Peyer's patch (tissue), 4 donors: ENCODE results near the gene SLC35F5.

Source experiments
- POLR2A ChIP-seq, 2 donors: fragments of 450-650 bp; IDR thresholded peaks; one replicate each; pipeline ENCODE4 v1.5.1; 2017; ENCODE audit warnings: antibody characterized with exemption in 2 of 2, mild to moderate bottlenecking in 2 of 2, moderate library complexity in 2 of 2
- TF ChIP-seq, protein P1 (sequence below), 6 experiments: fragments of 450-650 bp in 4 of 6; fragments of 200-600 bp in 2 of 6; sonication (generic) in 1 of 6; IDR thresholded peaks; one replicate each; pipeline ENCODE4 v1.5.1; 2017 to 2019; ENCODE audit warnings: antibody characterized with exemption in 6 of 6, mild to moderate bottlenecking in 3 of 6, moderate library complexity in 1 of 6

- TF ChIP-seq, protein P1, sequence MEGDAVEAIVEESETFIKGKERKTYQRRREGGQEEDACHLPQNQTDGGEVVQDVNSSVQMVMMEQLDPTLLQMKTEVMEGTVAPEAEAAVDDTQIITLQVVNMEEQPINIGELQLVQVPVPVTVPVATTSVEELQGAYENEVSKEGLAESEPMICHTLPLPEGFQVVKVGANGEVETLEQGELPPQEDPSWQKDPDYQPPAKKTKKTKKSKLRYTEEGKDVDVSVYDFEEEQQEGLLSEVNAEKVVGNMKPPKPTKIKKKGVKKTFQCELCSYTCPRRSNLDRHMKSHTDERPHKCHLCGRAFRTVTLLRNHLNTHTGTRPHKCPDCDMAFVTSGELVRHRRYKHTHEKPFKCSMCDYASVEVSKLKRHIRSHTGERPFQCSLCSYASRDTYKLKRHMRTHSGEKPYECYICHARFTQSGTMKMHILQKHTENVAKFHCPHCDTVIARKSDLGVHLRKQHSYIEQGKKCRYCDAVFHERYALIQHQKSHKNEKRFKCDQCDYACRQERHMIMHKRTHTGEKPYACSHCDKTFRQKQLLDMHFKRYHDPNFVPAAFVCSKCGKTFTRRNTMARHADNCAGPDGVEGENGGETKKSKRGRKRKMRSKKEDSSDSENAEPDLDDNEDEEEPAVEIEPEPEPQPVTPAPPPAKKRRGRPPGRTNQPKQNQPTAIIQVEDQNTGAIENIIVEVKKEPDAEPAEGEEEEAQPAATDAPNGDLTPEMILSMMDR (IDR thresholded peaks at IDR 0.05) = no peak
- TF ChIP-seq POLR2A (IDR thresholded peaks at IDR 0.05) = no peak
These were observed 71.0 kb downstream of the SLC35F5 start for GRCh38 chr2:113685471-113685870.
